ENCODE results near the gene CCL2.

The CCL2 gene

GRCh38 chr17:34287875-34288274 is 32.8 kb downstream of the CCL2 start:
- Histone ChIP-seq H3K27ac (no peak overlapping the region), H3K4me1 (peaks cover 0 to 5% (median 0%) of the 10 kb centered on the region in 4 donors), H3K36me3 (no peaks in the 10 kb centered on the region), H3K27me3 (no peaks in the 10 kb centered on the region), H3K9me3 (no peaks in the 10 kb centered on the region), H3K4me3 (no peak overlapping the region)
- intact Hi-C loops (cut with DNase I; ENCODE audit: low total_unique reads): no loop called here
- no peak for DNase-seq
- TF ChIP-seq CTCF (IDR thresholded peaks at IDR 0.05): no peak

- no peak overlapping the region for H3K27ac ChIP-seq
- H3K4me3 ChIP-seq: no peak overlapping the region
- intact Hi-C loops (cut with DNase I; ENCODE audit: low total_unique reads): no loop called here
- no peaks in the 10 kb centered on the region for H3K27me3 ChIP-seq
- H3K9me3 ChIP-seq: no peaks in the 10 kb centered on the region
- DNase-seq: no peak
- no peaks in the 10 kb centered on the region for H3K36me3 ChIP-seq
- no peak for TF ChIP-seq CTCF (IDR thresholded peaks at IDR 0.05)
- H3K4me1 ChIP-seq: peaks cover 0 to 5% (median 0%) of the 10 kb centered on the region in 4 donors
Measured at GRCh38 chr17:34290586-34290985, 35.5 kb downstream of the CCL2 start.

DNA sequence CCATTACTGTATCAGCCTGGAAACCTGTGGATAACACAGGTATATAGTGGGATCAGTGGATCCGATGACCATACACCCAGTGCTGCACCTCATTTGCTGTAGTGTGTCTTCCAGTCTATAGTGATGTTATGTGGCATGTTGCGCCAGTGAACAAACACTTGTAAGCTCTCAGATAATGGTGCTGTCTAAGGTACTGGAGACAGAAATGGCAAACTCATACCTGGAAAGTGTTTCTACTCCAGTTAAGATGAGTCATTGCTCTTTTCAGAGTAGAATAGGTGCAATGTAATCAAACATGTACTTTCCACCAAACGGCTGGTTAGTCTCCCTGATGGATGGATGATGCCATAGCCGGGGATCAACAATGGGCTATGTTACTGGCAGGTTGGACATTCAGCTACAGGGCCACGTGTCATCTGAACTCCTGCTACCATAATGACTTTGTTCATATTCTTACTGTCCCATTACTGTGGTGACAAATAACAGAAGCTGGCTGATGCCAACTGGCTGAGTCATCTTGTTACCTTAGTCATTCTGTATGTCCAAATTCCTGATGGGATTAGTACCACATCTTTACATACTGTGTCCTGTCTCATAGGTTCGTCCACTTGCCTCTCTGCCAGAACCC is 36.8 kb downstream of the CCL2 start:
- Histone ChIP-seq H3K4me3 (no peak overlapping the region), H3K9me3 (no peaks in the 10 kb centered on the region), H3K36me3 (no peaks in the 10 kb centered on the region), H3K4me1 (peaks cover 0 to 5% (median 0%) of the 10 kb centered on the region in 4 donors), H3K27ac (no peak overlapping the region), H3K27me3 (no peaks in the 10 kb centered on the region)
- intact Hi-C loops (cut with DNase I; ENCODE audit: low total_unique reads): no loop called here
- no peak for DNase-seq
- no peak for TF ChIP-seq CTCF (IDR thresholded peaks at IDR 0.05)

DNA sequence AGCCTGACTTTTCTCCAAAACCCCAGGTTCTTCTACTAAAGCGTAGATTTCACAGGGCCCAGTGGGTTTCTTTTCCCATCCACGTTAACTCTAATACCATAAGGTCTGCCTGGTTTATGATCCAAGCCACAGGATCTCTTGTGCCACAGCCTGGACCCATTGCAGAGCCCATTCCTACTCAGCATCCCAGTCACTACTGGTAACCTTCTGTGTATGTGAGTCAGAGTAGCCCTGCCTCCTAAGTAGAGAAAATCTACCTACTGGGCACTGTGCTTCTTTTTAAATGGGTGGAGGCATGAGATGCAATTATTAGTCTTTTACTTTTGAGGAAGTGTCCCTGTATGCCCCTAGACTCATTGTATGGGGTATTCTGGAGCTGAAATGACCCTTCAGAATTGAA is 43.9 kb downstream of the CCL2 start:
- Histone ChIP-seq H3K27me3 (no peaks in the 10 kb centered on the region), H3K9me3 (no peaks in the 10 kb centered on the region), H3K4me3 (no peak overlapping the region), H3K4me1 (peaks cover 0 to 23% (median 4%) of the 10 kb centered on the region in 4 donors), H3K36me3 (no peaks in the 10 kb centered on the region), H3K27ac (no peak overlapping the region)
- no peak for TF ChIP-seq CTCF (IDR thresholded peaks at IDR 0.05)
- intact Hi-C loops (cut with DNase I; ENCODE audit: low total_unique reads): no loop called here
- DNase-seq: no peak

DNA sequence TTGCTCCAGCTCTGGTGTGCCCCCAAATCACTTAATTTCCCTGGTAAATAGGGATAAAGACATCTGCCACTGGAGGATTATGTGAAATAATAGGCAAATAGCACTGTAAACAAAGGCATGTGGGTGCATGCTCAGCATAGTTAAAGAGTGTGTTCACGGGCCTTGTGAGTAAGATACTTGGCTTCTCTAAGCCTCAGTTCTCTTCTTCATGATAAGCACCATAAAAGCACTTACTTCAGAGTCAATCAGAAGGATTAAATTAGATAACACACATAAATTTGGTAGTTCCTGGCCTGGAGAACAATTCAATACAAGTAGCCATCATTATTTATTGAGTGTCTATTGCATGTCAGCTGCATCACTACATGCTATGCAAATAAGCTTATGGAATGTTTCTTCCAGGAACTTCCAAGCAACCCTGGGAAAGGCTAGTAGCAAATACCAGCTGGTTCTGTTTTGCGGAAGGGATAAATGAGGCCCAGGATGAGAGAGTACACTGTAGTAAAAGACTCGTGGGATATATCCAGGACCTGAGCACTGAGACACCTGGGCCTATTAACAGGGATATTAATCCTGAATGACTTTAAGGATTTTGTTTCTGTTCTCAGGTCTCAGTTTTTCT is 45.0 kb downstream of the CCL2 start:
- DNase-seq: no peak
- H3K27me3 ChIP-seq: no peaks in the 10 kb centered on the region
- H3K9me3 ChIP-seq: no peaks in the 10 kb centered on the region
- no peaks in the 10 kb centered on the region for H3K36me3 ChIP-seq
- H3K4me3 ChIP-seq: no peak overlapping the region
- H3K4me1 ChIP-seq: peaks cover 0 to 23% (median 4%) of the 10 kb centered on the region in 4 donors
- TF ChIP-seq CTCF (IDR thresholded peaks at IDR 0.05): no peak
- H3K27ac ChIP-seq: no peak overlapping the region
- intact Hi-C loops (cut with DNase I; ENCODE audit: low total_unique reads): loop anchor here (5.0 kb wide), 2 partner anchors 57 to 98 kb away; partner anchors contain the start of gene CCL13
